HG03432 (cell line): ENCODE measurements around the gene KRT34.

ENCODE experiments used
- ATAC-seq: cut with Tn5 transposase; IDR thresholded peaks from one replicate; pipeline ENCODE4 v1.9.1; 2021; ENCODE audit warnings: mild to moderate bottlenecking, moderate library complexity; ENCODE audit not compliant: unreplicated experiment

The KRT34 gene

GRCh38 chr17:41333836-41334235 lies 48.3 kb downstream of the KRT34 start:
- ATAC-seq = no peak

- no peak for ATAC-seq
Observed at GRCh38 chr17:41333098-41333497, 49.0 kb downstream of the KRT34 start.

DNA sequence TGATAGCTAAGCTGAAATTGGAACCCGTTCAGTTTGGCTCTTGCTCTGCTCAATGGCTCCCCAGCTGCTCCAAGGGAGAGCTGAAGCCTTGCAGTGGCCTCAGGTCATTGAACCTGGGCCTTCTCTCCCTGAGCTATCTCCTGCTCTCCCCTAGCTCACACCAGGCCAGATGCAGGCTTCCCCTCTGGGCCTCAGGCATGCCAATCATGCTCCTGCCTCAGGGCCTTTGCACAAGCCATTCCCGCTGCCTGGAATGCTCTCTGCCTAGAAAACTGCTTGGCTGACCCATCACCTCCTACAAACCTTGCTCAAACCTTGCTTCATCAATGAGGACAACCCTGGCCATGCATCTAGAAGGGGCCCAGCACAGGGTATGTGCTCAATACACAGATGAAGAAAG lies 49.9 kb downstream of the KRT34 start:
- ATAC-seq = no peak

GRCh38 chr17:41331606-41332005 lies 50.5 kb downstream of the KRT34 start:
- ATAC-seq = no peak

DNA sequence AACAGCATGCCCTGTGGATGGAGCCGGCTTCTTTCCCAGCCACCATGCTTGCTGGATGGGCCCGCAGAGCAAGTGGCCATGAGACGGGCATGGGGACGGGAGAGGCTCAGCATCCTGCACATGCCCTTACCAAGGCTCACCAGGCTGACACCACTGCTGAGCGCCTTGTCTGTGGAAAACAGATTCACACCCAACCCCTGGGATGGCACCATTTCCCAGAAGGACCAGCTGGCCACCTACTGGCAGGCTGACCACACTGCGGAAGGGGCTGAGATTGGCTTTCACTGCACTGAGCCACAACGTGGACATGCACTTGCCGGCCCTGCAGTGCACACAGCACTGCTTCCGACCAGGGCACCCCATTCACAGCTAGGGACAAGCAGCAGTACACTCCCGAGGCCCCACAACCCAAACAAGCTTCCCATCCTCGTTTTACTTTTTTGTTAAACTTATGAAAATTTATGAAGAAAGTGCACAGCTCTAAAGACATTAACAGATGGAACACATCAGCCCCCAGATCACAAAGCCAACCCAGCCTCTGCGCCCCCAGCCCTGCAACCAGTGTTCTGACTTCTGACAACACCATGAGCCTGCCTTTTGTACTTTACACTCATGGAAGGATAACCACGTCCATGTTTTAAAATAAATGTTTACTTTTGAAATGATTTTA lies 52.7 kb downstream of the KRT34 start:
- no peak for ATAC-seq

DNA sequence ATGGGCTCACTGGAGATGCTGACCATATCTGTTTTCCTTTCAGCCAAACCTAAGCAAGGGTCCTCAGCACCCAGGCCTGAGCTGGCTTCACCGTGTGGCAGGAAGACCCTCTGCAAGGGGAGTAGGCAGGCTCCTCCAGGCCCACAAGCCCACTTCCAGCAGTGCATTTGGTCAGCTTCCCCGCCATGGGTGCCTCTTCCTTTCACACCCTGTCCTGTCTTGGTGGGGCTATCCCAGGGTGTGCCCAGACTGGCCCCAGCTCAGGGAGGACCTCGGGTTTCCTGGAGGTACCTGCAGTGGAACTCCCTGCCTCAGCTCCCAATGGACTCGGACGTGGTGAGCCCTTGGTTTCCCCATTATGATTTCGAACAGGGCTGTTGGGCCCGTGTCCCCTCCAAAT lies 53.9 kb downstream of the KRT34 start:
- no peak for ATAC-seq
